Endodermal cell (in vitro differentiated cells): Measurements from ENCODE around the gene PCGF5. TPM values are rescaled to one million over a fixed set of nuclear protein-coding genes. Genes with fewer than 3 reads are reported as not detected.

ENCODE experiments used
- DNase-seq: peaks from one replicate; pipeline ENCODE4 v3.0.0-alpha.2; 2017
- H3K27ac ChIP-seq: 2 replicates; pipeline ENCODE4 v1.5.1; 2013; ENCODE audit warnings: mild to moderate bottlenecking, low read depth, low read length, moderate library complexity
- H3K27me3 ChIP-seq: 2 replicates; pipeline ENCODE4 v1.6.1; 2013; ENCODE audit warnings: mild to moderate bottlenecking, low read length, moderate library complexity; ENCODE audit not compliant: insufficient read depth, control insufficient read depth, poor library complexity, severe bottlenecking
- H3K36me3 ChIP-seq: 2 replicates; pipeline ENCODE4 v1.7.0; 2013; ENCODE audit warnings: mild to moderate bottlenecking, low read length, moderate library complexity; ENCODE audit not compliant: control insufficient read depth, insufficient read depth
- H3K4me1 ChIP-seq: one replicate; pipeline ENCODE4 v1.7.0; 2013; ENCODE audit warnings: low read length; ENCODE audit not compliant: control insufficient read depth, insufficient read depth
- H3K4me3 ChIP-seq: 2 replicates; pipeline ENCODE4 v1.5.1; 2013; ENCODE audit warnings: mild to moderate bottlenecking, low read length, moderate library complexity
- H3K9ac ChIP-seq: 2 replicates; pipeline ENCODE4 v1.6.1; 2013; ENCODE audit warnings: mild to moderate bottlenecking, low read length, moderate library complexity; ENCODE audit not compliant: poor library complexity, severe bottlenecking; ENCODE audit errors: extremely low read depth
- H3K9me3 ChIP-seq: 2 replicates; pipeline ENCODE4 v1.6.1; 2013; ENCODE audit warnings: mild to moderate bottlenecking, low read length, moderate library complexity; ENCODE audit not compliant: control insufficient read depth
- H3K27ac Mint-ChIP-seq: 2 replicates; pipeline ENCODE4 v1.8.0; 2020; ENCODE audit warnings: mixed read lengths
- H3K27me3 Mint-ChIP-seq: 2 replicates; pipeline ENCODE4 v1.8.0; 2021; ENCODE audit warnings: mild to moderate bottlenecking, mixed read lengths; ENCODE audit not compliant: insufficient read depth
- H3K36me3 Mint-ChIP-seq: 2 replicates; pipeline ENCODE4 v1.8.0; 2020; ENCODE audit warnings: low read depth, mixed read lengths
- H3K4me1 Mint-ChIP-seq: 2 replicates; pipeline ENCODE4 v1.8.0; 2020; ENCODE audit warnings: mixed read lengths
- H3K4me3 Mint-ChIP-seq: 2 replicates; pipeline ENCODE4 v1.8.0; 2020; ENCODE audit warnings: mild to moderate bottlenecking, moderate library complexity, mixed read lengths
- H3K9me3 Mint-ChIP-seq: 2 replicates; pipeline ENCODE4 v1.8.0; 2020; ENCODE audit warnings: mild to moderate bottlenecking, mixed read lengths
- WGBS, 2 experiments: methylation state at CpG; one replicate each; pipeline versions ENCODE4 v1.1.5 to v1.1.7; 2013; ENCODE audit warnings: missing lambda C conversion rate in 2 of 2, mixed read lengths in 1 of 2; ENCODE audit not compliant: insufficient coverage in 1 of 2, insufficient read length in 1 of 2; 5-methylcytosine and 5-hydroxymethylcytosine counted together
- total RNA-seq, 2 donors: library from RNA; stranded (reverse); fragmentation: NEBNext Ultra II Directional in 1 of 2; extraction: Animal tissue kit (Norgen Biotek cat#: 25700) in 1 of 2; gene quantifications; 2 replicates in 1 of 2; 3 replicates in 1 of 2; pipeline ENCODE4 v1.2.1, GENCODE V29; 2021
- TF ChIP-seq, protein P1 (sequence below): fragments of 200-600 bp; sonication (generic); conservative IDR thresholded peaks from 2 replicates; pipeline ENCODE4 v1.5.0; 2021; ENCODE audit warnings: antibody characterized with exemption, mild to moderate bottlenecking

Gene PCGF5
- total RNA-seq, 2 donors from 2014 or later, result 6.8 to 9.2 TPM

DNA sequence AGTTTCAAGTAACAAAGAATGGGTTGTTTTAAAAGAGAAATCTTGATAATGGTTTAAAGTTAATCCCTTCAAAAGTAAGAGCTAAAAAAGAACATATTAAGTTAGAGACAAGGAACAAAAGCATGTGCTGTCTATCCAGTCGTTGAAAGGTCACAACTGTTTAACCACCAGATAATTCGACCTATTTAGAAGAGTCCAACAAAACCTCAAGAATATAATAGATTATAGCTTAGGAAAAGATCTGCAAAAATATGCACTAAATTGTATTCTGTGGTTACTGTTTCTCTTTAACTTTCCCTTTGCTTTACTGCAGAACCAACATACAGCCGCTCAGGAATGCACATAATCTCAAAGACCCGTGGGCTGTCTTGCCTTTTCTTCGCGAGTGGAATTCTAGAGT is 74.9 kb downstream of the PCGF5 start:
- H3K36me3 Mint-ChIP-seq, result no peaks in the 10 kb centered on the region
- Histone ChIP-seq H3K36me3 (no peaks in the 10 kb centered on the region), H3K9ac (no peak overlapping the region), H3K27ac (no peak overlapping the region), H3K27me3 (peaks cover 17% of the 10 kb centered on the region), H3K9me3 (no peaks in the 10 kb centered on the region), H3K4me1 (no peaks in the 10 kb centered on the region), H3K4me3 (no peak overlapping the region)
- no peak overlapping the region for H3K4me3 Mint-ChIP-seq
- peaks cover 27% of the 10 kb centered on the region for H3K27me3 Mint-ChIP-seq
- no peak overlapping the region for H3K27ac Mint-ChIP-seq
- TF ChIP-seq, protein P1, sequence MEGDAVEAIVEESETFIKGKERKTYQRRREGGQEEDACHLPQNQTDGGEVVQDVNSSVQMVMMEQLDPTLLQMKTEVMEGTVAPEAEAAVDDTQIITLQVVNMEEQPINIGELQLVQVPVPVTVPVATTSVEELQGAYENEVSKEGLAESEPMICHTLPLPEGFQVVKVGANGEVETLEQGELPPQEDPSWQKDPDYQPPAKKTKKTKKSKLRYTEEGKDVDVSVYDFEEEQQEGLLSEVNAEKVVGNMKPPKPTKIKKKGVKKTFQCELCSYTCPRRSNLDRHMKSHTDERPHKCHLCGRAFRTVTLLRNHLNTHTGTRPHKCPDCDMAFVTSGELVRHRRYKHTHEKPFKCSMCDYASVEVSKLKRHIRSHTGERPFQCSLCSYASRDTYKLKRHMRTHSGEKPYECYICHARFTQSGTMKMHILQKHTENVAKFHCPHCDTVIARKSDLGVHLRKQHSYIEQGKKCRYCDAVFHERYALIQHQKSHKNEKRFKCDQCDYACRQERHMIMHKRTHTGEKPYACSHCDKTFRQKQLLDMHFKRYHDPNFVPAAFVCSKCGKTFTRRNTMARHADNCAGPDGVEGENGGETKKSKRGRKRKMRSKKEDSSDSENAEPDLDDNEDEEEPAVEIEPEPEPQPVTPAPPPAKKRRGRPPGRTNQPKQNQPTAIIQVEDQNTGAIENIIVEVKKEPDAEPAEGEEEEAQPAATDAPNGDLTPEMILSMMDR, result no peak
- no peak for DNase-seq
- H3K4me1 Mint-ChIP-seq, result peaks cover 8% of the 10 kb centered on the region
- 87% methylated on average over 6 of the region's 6 CpGs; no CpG with 5 or more reads in 1 of the 2 experiments for WGBS, 2 experiments
- H3K9me3 Mint-ChIP-seq, result no peaks in the 10 kb centered on the region

DNA sequence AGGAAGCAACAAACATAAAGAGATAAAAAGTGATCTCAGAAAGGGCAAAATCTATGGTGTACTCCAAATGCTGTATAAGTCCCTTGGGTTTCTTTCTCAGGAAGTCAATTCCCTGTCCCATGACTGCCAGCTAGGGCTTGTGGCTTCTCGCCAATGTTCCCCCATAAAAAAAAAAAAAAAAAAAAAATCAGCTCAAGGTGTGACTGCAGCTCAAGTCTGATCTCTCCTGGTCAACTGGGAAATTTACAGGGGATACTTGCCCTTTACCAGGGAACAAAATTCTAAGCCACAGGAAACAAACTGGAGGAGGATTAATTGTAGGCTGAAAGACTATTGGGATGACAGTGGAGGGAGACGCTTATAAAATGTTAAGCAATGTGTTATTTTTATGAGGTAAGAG is 76.0 kb downstream of the PCGF5 start:
- Mint-ChIP-seq H3K9me3 (no peaks in the 10 kb centered on the region), H3K4me3 (no peak overlapping the region), H3K27ac (no peak overlapping the region), H3K4me1 (peaks cover 8% of the 10 kb centered on the region), H3K27me3 (peaks cover 23% of the 10 kb centered on the region), H3K36me3 (no peaks in the 10 kb centered on the region)
- H3K4me1 ChIP-seq, result no peaks in the 10 kb centered on the region
- H3K27me3 ChIP-seq, result peaks cover 28% of the 10 kb centered on the region
- H3K4me3 ChIP-seq, result no peak overlapping the region
- 64% methylated on average over 2 of the region's 2 CpGs; no CpG with 5 or more reads in 1 of the 2 experiments for WGBS, 2 experiments
- TF ChIP-seq, protein P1, result peak; percentile 72
- H3K27ac ChIP-seq, result no peak overlapping the region
- no peaks in the 10 kb centered on the region for H3K36me3 ChIP-seq
- DNase-seq, result no peak
- H3K9me3 ChIP-seq, result no peaks in the 10 kb centered on the region
- no peak overlapping the region for H3K9ac ChIP-seq

DNA sequence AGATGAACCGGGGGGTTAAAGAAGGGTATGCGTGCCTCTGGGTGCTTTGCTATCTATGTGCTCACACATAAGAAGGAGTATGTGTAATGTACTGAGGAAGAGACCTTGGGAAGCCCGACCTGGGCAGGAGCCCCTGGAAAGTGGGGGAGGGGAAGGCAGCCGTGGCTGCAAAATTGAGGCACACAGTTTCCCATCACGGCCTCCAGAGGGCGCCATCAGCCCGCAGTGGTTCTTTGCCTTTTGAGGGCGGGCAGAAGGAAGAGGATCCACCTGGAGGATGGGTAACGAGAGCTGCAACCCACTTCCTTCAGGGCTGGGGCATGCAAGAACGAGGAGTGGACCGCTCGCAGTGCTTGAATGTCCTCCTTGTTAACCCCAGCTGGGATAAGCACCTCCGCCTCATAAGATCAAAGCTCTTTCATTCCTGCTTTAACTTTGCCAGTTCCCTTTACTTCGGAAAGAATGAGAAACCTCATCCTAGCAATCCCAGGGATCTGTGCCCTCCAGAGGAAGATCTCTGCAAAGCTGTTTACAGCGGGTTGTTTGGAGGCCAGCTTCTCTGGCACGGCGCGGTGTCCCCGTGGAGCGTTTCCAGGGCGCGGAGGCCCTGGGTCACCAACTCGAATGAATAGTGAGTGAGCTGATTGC is 77.9 kb downstream of the PCGF5 start:
- H3K4me3 Mint-ChIP-seq, result peak overlapping the region; percentile 48
- TF ChIP-seq, protein P1, result peak; percentile 96
- H3K27ac Mint-ChIP-seq, result peak overlapping the region; percentile 46
- H3K9me3 ChIP-seq, result no peaks in the 10 kb centered on the region
- peaks cover 8% of the 10 kb centered on the region for H3K4me1 Mint-ChIP-seq
- H3K36me3 Mint-ChIP-seq, result no peaks in the 10 kb centered on the region
- H3K27me3 Mint-ChIP-seq, result peaks cover 16% of the 10 kb centered on the region
- no peak overlapping the region for H3K27ac ChIP-seq
- H3K27me3 ChIP-seq, result peaks cover 30% of the 10 kb centered on the region
- H3K4me1 ChIP-seq, result no peaks in the 10 kb centered on the region
- H3K36me3 ChIP-seq, result no peaks in the 10 kb centered on the region
- H3K9me3 Mint-ChIP-seq, result no peaks in the 10 kb centered on the region
- peak; percentile 96 for DNase-seq
- 9 to 20% methylated on average over 12 to 23 of the region's 23 CpGs for WGBS, 2 experiments
- peak overlapping the region; percentile 70 for H3K4me3 ChIP-seq
- H3K9ac ChIP-seq, result no peak overlapping the region
